Osteoblast (primary cell): Measurements from ENCODE around the gene TOMM22. TPM values are rescaled to one million over a fixed set of nuclear protein-coding genes. Genes with fewer than 3 reads are reported as not detected.

ENCODE experiments used
- DNase-seq: peaks from one replicate; pipeline ENCODE4 v3.0.0; 2011; ENCODE audit warnings: low spot score, mixed read lengths; ENCODE audit not compliant: insufficient read length; ENCODE audit errors: missing footprints
- H2AFZ ChIP-seq: 2 replicates; pipeline ENCODE4 v1.6.0; 2011; ENCODE audit warnings: mild to moderate bottlenecking, low read length
- H3K27ac ChIP-seq: 2 replicates; pipeline ENCODE4 v1.5.1; 2011; ENCODE audit warnings: mild to moderate bottlenecking, low read depth, low read length, moderate library complexity
- H3K27me3 ChIP-seq: 2 replicates; pipeline ENCODE4 v1.6.0; 2012; ENCODE audit warnings: mild to moderate bottlenecking, control low read depth, inconsistent platforms, low read length, moderate library complexity; ENCODE audit not compliant: insufficient read depth
- H3K36me3 ChIP-seq: 2 replicates; pipeline ENCODE4 v1.5.1; 2011; ENCODE audit warnings: mild to moderate bottlenecking, low read length, control low read depth, moderate library complexity; ENCODE audit not compliant: insufficient read depth
- H3K4me1 ChIP-seq: 2 replicates; pipeline ENCODE4 v1.5.1; 2011; ENCODE audit warnings: mild to moderate bottlenecking, low read length, control low read depth, moderate library complexity; ENCODE audit not compliant: insufficient read depth
- H3K4me2 ChIP-seq: 2 replicates; pipeline ENCODE4 v1.6.0; 2011; ENCODE audit warnings: mild to moderate bottlenecking, low read length; ENCODE audit not compliant: insufficient read depth
- H3K4me3 ChIP-seq: fragments of 200-600 bp; sonication (generic); 3 replicates; pipeline ENCODE4 v1.5.1; 2012; ENCODE audit warnings: mild to moderate bottlenecking, low read length, inconsistent platforms; ENCODE audit not compliant: insufficient read depth
- H3K79me2 ChIP-seq: 2 replicates; pipeline ENCODE4 v1.6.0; 2012; ENCODE audit warnings: mild to moderate bottlenecking, low read length, control low read depth, inconsistent platforms; ENCODE audit not compliant: insufficient read depth
- H3K9me3 ChIP-seq: 2 replicates; pipeline ENCODE4 v1.5.1; 2011; ENCODE audit warnings: low read depth, low read length, control low read depth
- H4K20me1 ChIP-seq: 2 replicates; pipeline ENCODE4 v1.6.0; 2012; ENCODE audit warnings: mild to moderate bottlenecking, low read length, control low read depth; ENCODE audit not compliant: insufficient read depth
- CTCF ChIP-seq: IDR thresholded peaks from 2 replicates; pipeline ENCODE4 v1.5.1; 2011; ENCODE audit warnings: mild to moderate bottlenecking, low read depth, low read length, moderate library complexity; ENCODE audit errors: extremely low read depth
- total RNA-seq: library from RNA; depleted of rRNA; stranded (reverse); fragments of >200 nt; gene quantifications from 2 replicates; pipeline ENCODE4 v1.2.3, GENCODE V29; 2012

The TOMM22 gene
- total RNA-seq, 1 donor = 60.4 TPM

GRCh38 chr22:38710866-38711265 is 29.1 kb downstream of the TOMM22 start:
- peaks cover 100% of the 10 kb centered on the region for H3K79me2 ChIP-seq
- no peaks in the 10 kb centered on the region for H3K9me3 ChIP-seq
- H2AFZ ChIP-seq = no peak overlapping the region
- H3K36me3 ChIP-seq = peaks cover 24% of the 10 kb centered on the region
- no peaks in the 10 kb centered on the region for H3K27me3 ChIP-seq
- no peak for DNase-seq
- H4K20me1 ChIP-seq = peaks cover 80% of the 10 kb centered on the region
- no peak for TF ChIP-seq CTCF
- no peak overlapping the region for H3K4me3 ChIP-seq
- no peak overlapping the region for H3K4me2 ChIP-seq
- no peak overlapping the region for H3K27ac ChIP-seq
- H3K4me1 ChIP-seq = peaks cover 16% of the 10 kb centered on the region

GRCh38 chr22:38712486-38713207 is 30.9 kb downstream of the TOMM22 start:
- Histone ChIP-seq H3K4me2 (no peak overlapping the region), H3K4me1 (peaks cover 8% of the 10 kb centered on the region), H3K4me3 (no peak overlapping the region), H3K9me3 (no peaks in the 10 kb centered on the region), H4K20me1 (peaks cover 69% of the 10 kb centered on the region), H3K27ac (no peak overlapping the region), H3K27me3 (no peaks in the 10 kb centered on the region), H2AFZ (no peak overlapping the region), H3K36me3 (peaks cover 33% of the 10 kb centered on the region), H3K79me2 (peaks cover 97% of the 10 kb centered on the region)
- DNase-seq = no peak
- TF ChIP-seq CTCF = no peak

- Histone ChIP-seq H3K79me2 (peaks cover 87% of the 10 kb centered on the region), H3K27me3 (no peaks in the 10 kb centered on the region), H3K4me3 (no peak overlapping the region), H3K4me1 (peaks cover 12% of the 10 kb centered on the region), H3K27ac (no peak overlapping the region), H2AFZ (no peak overlapping the region), H3K36me3 (peaks cover 33% of the 10 kb centered on the region), H3K4me2 (no peak overlapping the region), H3K9me3 (no peaks in the 10 kb centered on the region), H4K20me1 (peaks cover 56% of the 10 kb centered on the region)
- no peak for DNase-seq
- TF ChIP-seq CTCF = no peak
Observed at GRCh38 chr22:38713921-38714320, 32.2 kb downstream of the TOMM22 start.

GRCh38 chr22:38715176-38715764 is 33.5 kb downstream of the TOMM22 start:
- Histone ChIP-seq H2AFZ (no peak overlapping the region), H3K4me2 (no peak overlapping the region), H3K27me3 (no peaks in the 10 kb centered on the region), H3K4me3 (no peak overlapping the region), H3K4me1 (peaks cover 13% of the 10 kb centered on the region), H3K79me2 (peaks cover 77% of the 10 kb centered on the region), H4K20me1 (peaks cover 46% of the 10 kb centered on the region), H3K9me3 (no peaks in the 10 kb centered on the region), H3K27ac (no peak overlapping the region), H3K36me3 (peaks cover 22% of the 10 kb centered on the region)
- TF ChIP-seq CTCF = no peak
- DNase-seq = no peak
